Fibroblast of villous mesenchyme (primary cell): ENCODE data around the gene DCC. TPM values are rescaled to one million over a fixed set of nuclear protein-coding genes. Genes with fewer than 3 reads are reported as not detected.

ENCODE experiments used
- DNase-seq: peaks from one replicate; pipeline ENCODE4 v3.0.0-alpha.2; 2010; ENCODE audit warnings: low read depth
- H3K4me3 ChIP-seq: 2 replicates; pipeline ENCODE4 v1.5.1; 2011; ENCODE audit warnings: low read depth, mild to moderate bottlenecking, low read length
- total RNA-seq: library from RNA; depleted of rRNA; stranded (reverse); fragments of >200 nt; gene quantifications from 2 replicates; pipeline ENCODE4 v1.2.3, GENCODE V29; 2012
- TF ChIP-seq, protein P1 (sequence below): IDR thresholded peaks from 2 replicates; pipeline ENCODE4 v1.5.1; 2012; ENCODE audit warnings: low read depth, mild to moderate bottlenecking, low read length; ENCODE audit not compliant: insufficient read depth

The DCC gene
- total RNA-seq, 1 donor: not detected

DNA sequence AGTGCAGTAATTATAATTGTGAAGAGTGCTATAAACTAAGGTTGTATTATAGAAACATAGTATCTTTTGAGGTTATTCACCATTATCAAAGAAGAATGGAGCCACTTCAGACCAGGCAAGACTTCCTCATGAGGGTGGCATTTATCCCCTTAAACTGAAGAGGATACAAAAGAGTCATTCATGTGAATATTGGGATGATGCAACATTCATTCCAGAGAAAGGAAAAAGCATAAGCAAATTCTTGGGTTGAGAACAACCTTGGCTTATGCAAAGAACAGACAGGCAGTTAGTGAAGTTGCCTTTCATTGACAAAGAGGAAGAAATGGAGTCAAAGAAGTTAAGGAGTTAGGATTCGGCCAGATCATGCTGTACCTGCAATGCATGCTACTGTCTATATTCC lies 1201.9 kb downstream of the DCC start:
- no peak overlapping the region for H3K4me3 ChIP-seq
- TF ChIP-seq, protein P1, sequence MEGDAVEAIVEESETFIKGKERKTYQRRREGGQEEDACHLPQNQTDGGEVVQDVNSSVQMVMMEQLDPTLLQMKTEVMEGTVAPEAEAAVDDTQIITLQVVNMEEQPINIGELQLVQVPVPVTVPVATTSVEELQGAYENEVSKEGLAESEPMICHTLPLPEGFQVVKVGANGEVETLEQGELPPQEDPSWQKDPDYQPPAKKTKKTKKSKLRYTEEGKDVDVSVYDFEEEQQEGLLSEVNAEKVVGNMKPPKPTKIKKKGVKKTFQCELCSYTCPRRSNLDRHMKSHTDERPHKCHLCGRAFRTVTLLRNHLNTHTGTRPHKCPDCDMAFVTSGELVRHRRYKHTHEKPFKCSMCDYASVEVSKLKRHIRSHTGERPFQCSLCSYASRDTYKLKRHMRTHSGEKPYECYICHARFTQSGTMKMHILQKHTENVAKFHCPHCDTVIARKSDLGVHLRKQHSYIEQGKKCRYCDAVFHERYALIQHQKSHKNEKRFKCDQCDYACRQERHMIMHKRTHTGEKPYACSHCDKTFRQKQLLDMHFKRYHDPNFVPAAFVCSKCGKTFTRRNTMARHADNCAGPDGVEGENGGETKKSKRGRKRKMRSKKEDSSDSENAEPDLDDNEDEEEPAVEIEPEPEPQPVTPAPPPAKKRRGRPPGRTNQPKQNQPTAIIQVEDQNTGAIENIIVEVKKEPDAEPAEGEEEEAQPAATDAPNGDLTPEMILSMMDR: no peak
- no peak for DNase-seq

DNA sequence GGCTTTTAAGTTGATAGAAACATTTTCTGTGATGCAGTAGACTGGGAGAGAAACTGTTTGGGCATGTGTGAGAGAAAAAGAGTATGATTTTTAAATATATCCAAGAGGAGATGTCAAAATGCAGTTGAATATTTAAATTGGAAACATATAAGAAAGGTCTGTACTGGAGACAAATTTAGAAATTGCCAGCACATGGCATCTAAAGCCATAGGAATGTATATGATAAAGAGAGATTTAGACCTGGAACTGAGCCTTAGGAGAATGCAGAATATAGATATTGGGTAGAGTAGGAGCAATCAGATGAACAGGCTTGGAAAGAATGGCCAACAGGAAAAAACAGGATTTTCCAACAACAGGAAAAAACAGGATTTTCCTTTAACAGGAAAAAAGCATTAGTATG lies 1203.7 kb downstream of the DCC start:
- no peak for DNase-seq
- no peak overlapping the region for H3K4me3 ChIP-seq
- TF ChIP-seq, protein P1: no peak

DNA sequence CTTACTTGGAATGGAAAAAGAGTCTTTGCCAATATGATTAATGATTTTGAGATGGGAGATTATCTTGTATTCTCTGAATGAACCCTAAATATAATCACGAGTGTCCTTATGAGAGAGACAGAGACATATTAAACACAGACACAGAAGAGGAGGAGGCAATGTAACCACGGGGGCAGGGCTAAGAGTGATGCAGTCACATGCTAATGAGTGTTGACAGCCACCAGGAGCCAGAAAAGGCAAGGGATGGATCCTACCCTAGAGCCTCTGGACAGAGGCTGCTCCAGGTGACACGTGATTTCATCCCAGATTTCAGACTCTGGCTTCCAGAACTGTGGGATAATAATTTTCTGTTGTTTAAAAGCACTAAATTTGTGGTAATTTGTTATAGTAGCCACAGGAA lies 1204.9 kb downstream of the DCC start:
- TF ChIP-seq, protein P1: no peak
- no peak for DNase-seq

DNA sequence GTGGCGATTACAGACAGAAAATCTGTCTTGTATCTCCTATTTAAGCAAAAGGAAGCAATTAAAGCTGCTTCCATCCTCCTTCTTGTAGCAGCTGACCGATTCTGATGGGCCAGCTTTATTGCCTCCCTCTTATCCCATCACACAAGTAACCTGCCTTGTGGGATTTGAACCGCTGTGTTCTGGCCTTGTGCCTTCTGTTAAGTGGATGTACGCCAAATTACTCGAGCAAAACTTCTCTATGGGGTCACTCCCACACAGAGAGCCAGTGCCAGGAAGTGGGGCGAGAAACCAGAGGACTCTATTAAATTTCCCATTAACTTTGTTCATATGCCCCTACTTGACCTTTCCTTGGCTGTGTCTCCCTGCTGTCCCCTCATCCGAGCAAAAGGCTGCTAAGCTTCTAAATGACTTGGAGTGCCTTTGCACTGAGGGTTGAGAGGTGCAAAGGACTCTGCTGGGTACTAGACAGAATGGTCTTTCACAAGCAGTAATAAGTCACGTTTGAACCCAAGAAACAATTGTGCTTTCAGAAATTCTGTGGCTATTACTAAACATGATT lies 1212.0 kb downstream of the DCC start:
- DNase-seq: no peak
- TF ChIP-seq, protein P1: no peak
- H3K4me3 ChIP-seq: no peak overlapping the region

More for the DNA sequence above, 1204.9 kb downstream of the DCC start:
- no peak overlapping the region for H3K4me3 ChIP-seq

DNA sequence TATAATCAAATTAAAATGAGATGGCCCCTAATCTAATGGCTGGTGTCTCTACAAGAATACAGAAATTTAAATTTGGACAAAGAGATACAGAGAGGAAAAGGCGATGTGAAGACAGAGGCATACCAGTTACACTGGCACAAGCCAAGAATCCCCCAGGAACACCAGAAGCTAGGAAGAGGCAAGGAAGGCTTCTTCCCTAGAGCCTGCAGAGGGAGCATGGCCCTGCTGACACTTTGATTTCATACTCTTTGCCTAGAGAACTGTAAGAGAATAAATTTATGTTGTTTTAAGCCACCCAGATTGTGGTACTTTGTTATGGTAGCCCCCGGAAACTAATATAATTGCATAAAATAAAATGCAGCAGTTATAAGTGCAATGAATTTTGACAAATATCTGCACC lies 1213.0 kb downstream of the DCC start:
- H3K4me3 ChIP-seq: no peak overlapping the region
- TF ChIP-seq, protein P1: no peak
- no peak for DNase-seq

DNA sequence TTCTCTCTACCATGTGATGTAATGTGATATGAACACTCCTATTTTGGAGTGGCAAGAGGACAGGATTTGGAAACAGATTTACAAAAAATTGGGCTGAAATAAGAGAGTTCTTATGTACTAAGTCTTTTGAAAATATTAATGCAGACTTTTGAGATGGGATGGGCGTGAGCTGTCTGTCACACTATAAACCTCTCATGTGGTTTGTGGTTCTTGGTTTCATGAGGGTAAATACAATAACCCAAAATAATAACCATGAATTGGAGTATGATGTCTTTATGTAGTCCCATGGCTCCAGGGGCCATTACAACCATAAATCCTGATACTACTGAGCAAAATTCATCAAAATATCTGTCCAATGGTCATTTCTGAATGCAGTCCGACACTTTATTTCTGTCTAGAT lies 1216.5 kb downstream of the DCC start:
- no peak for DNase-seq
- no peak overlapping the region for H3K4me3 ChIP-seq
- TF ChIP-seq, protein P1: no peak

DNA sequence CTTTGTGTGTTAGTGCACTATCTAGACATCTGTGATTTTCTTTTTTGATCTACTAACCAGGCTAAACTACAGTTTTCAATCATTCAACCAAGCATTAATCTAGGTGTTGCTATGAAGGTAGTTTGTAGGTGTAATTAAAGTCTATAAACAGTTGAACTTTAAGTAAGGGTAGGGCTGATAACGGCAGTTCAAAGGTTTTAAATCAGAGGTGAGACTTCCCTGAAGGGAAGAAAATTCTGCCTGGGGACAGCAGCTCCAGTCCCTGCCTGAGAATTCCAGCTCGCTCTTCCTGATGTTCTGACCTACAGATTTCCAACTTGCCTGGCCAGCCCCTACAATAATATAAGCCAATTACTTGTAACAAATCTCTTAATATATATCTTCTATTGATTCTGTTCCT lies 1220.5 kb downstream of the DCC start:
- TF ChIP-seq, protein P1: no peak
- no peak overlapping the region for H3K4me3 ChIP-seq
- no peak for DNase-seq
